Globus pallidus (tissue), 1 donor: ENCODE results near the gene CDH1.
"Not testable (repeated sequence)": the region's sequence is repeated elsewhere in the genome, so short reads cannot be mapped to it uniquely, and the experiment has no call there.

Experiments used
- DNase-seq: peaks from one replicate; pipeline ENCODE4 v3.0.0-alpha.2; 2015; ENCODE audit warnings: low spot score

Gene CDH1

GRCh38 chr16:68762996-68763756, 26.1 kb downstream of the CDH1 start:
- peak; percentile 65 for DNase-seq

GRCh38 chr16:68764862-68765261, 27.8 kb downstream of the CDH1 start:
- DNase-seq, result no peak

- no peak for DNase-seq
Measured at GRCh38 chr16:68767581-68767980, 30.5 kb downstream of the CDH1 start.

GRCh38 chr16:68768175-68768574, 31.1 kb downstream of the CDH1 start:
- no peak for DNase-seq

- DNase-seq, result no peak
Measured at GRCh38 chr16:68768771-68769170, 31.7 kb downstream of the CDH1 start.

GRCh38 chr16:68770671-68771070, 33.6 kb downstream of the CDH1 start:
- DNase-seq, result no peak

GRCh38 chr16:68772030-68772681, 35.1 kb downstream of the CDH1 start:
- no peak for DNase-seq

GRCh38 chr16:68772871-68773270, 35.8 kb downstream of the CDH1 start:
- no peak for DNase-seq

GRCh38 chr16:68774982-68775634, 38.0 kb downstream of the CDH1 start:
- no peak for DNase-seq

GRCh38 chr16:68776821-68777485, 39.9 kb downstream of the CDH1 start:
- no peak for DNase-seq

GRCh38 chr16:68778551-68779231, 41.6 kb downstream of the CDH1 start:
- DNase-seq, result no peak

GRCh38 chr16:68779891-68780290, 42.8 kb downstream of the CDH1 start:
- DNase-seq, result no peak

GRCh38 chr16:68781784-68782183, 44.7 kb downstream of the CDH1 start:
- DNase-seq, result no peak

GRCh38 chr16:68782198-68783174, 45.4 kb downstream of the CDH1 start:
- DNase-seq, result no peak

- DNase-seq, result peak; percentile 71
Measured at GRCh38 chr16:68784226-68784625, 47.1 kb downstream of the CDH1 start.

GRCh38 chr16:68784721-68785120, 47.6 kb downstream of the CDH1 start:
- no peak for DNase-seq

- no peak for DNase-seq
Measured at GRCh38 chr16:68785715-68786114, 48.6 kb downstream of the CDH1 start.

GRCh38 chr16:68786685-68787418, 49.8 kb downstream of the CDH1 start:
- DNase-seq, result peak; percentile 98

GRCh38 chr16:68787419-68787807, 50.3 kb downstream of the CDH1 start:
- not testable (repeated sequence) for DNase-seq

- DNase-seq, result no peak
Measured at GRCh38 chr16:68790130-68790761, 53.2 kb downstream of the CDH1 start.
